Ishikawa (cell line): ENCODE measurements around the gene BLCAP.

ENCODE experiments used
- CEBPB ChIP-seq: IDR thresholded peaks from 2 replicates; pipeline ENCODE4 v1.6.1; 2012
- CREB1 ChIP-seq: IDR thresholded peaks from 2 replicates; pipeline ENCODE4 v1.6.1; 2012; ENCODE audit warnings: low read depth
- EGR1 ChIP-seq: IDR thresholded peaks from 2 replicates; pipeline ENCODE4 v1.6.1; 2012
- EP300 ChIP-seq: IDR thresholded peaks from 2 replicates; pipeline ENCODE4 v1.6.1; 2012; ENCODE audit warnings: borderline replicate concordance
- FOXM1 ChIP-seq: IDR thresholded peaks from 2 replicates; pipeline ENCODE4 v1.6.1; 2012; ENCODE audit warnings: low read depth, borderline replicate concordance
- RAD21 ChIP-seq: IDR thresholded peaks from 2 replicates; pipeline ENCODE4 v1.6.1; 2012; ENCODE audit warnings: low read depth
- TAF1 ChIP-seq: IDR thresholded peaks from 2 replicates; pipeline ENCODE4 v1.6.1; 2012; ENCODE audit warnings: low read depth, mild to moderate bottlenecking
- TCF12 ChIP-seq: IDR thresholded peaks from 2 replicates; pipeline ENCODE4 v1.6.1; 2012; ENCODE audit warnings: low read depth
- TEAD4 ChIP-seq: IDR thresholded peaks from 2 replicates; pipeline ENCODE4 v1.6.1; 2012
- YY1 ChIP-seq: IDR thresholded peaks from 2 replicates; pipeline ENCODE4 v1.6.1; 2012; ENCODE audit warnings: low read depth
- ZBTB7A ChIP-seq: IDR thresholded peaks from 2 replicates; pipeline ENCODE4 v1.6.1; 2012; ENCODE audit warnings: low read depth
- TF ChIP-seq, protein P1 (sequence below): IDR thresholded peaks from 2 replicates; pipeline ENCODE4 v1.6.1; 2012; ENCODE audit warnings: low read depth, mild to moderate bottlenecking
- TF ChIP-seq, protein P2 (sequence below): IDR thresholded peaks from 2 replicates; pipeline ENCODE4 v1.6.1; 2012

DNA sequence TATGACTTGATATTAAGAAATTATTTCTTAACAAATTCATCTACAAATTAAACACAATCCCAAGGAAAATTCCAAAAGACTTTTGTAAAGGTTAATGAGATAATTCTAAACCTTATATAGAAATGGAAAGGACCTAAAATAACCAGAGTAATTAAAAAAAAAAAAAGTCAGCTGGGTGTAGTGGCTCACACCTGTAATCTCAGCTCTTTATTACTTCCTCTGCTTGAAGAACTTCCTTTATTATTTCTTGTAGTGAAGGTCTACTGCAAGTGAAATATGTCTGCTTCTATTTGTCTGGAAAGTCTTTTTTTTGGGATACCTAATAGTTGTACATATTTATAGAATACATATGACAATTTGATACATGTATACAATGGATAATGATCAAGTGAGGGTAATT lies 20.2 kb upstream of the BLCAP start:
- TF ChIP-seq YY1 (no peak), EGR1 (no peak), TEAD4 (no peak), RAD21 (no peak), CEBPB (no peak), CREB1 (no peak), EP300 (no peak), TAF1 (no peak), FOXM1 (no peak), TCF12 (no peak), ZBTB7A (no peak)
- TF ChIP-seq, protein P1, sequence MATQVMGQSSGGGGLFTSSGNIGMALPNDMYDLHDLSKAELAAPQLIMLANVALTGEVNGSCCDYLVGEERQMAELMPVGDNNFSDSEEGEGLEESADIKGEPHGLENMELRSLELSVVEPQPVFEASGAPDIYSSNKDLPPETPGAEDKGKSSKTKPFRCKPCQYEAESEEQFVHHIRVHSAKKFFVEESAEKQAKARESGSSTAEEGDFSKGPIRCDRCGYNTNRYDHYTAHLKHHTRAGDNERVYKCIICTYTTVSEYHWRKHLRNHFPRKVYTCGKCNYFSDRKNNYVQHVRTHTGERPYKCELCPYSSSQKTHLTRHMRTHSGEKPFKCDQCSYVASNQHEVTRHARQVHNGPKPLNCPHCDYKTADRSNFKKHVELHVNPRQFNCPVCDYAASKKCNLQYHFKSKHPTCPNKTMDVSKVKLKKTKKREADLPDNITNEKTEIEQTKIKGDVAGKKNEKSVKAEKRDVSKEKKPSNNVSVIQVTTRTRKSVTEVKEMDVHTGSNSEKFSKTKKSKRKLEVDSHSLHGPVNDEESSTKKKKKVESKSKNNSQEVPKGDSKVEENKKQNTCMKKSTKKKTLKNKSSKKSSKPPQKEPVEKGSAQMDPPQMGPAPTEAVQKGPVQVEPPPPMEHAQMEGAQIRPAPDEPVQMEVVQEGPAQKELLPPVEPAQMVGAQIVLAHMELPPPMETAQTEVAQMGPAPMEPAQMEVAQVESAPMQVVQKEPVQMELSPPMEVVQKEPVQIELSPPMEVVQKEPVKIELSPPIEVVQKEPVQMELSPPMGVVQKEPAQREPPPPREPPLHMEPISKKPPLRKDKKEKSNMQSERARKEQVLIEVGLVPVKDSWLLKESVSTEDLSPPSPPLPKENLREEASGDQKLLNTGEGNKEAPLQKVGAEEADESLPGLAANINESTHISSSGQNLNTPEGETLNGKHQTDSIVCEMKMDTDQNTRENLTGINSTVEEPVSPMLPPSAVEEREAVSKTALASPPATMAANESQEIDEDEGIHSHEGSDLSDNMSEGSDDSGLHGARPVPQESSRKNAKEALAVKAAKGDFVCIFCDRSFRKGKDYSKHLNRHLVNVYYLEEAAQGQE, result no peak
- TF ChIP-seq, protein P2, sequence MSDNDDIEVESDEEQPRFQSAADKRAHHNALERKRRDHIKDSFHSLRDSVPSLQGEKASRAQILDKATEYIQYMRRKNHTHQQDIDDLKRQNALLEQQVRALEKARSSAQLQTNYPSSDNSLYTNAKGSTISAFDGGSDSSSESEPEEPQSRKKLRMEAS, result no peak
